ENCODE data around the gene CEBPE.

- TF ChIP-seq MAX (IDR thresholded peaks at IDR 0.05) = no peak
- TF ChIP-seq POLR2AphosphoS5 (IDR thresholded peaks at IDR 0.05; ENCODE audit: low read depth, low read length) = no peak
- no peak for TF ChIP-seq CTCF (IDR thresholded peaks at IDR 0.05 in 2 of 3, conservative IDR thresholded peaks at IDR 0.05 in 1 of 3; ENCODE audit: borderline replicate concordance in 1 of 3, insufficient read depth in 1 of 3, low read depth in 2 of 3, low read length in 2 of 3)
- TF ChIP-seq SIN3A (IDR thresholded peaks at IDR 0.05; ENCODE audit: low read depth) = no peak
- no peak for TF ChIP-seq JUND (IDR thresholded peaks at IDR 0.05)
- no peak for TF ChIP-seq SP1 (IDR thresholded peaks at IDR 0.05; ENCODE audit: low read depth)
- TF ChIP-seq ATF3 (IDR thresholded peaks at IDR 0.05) = no peak
Measured at GRCh38 chr14:23126548-23127278, 7.7 kb upstream of the CEBPE start.
